HG03060 (cell line): ENCODE measurements around the gene KCNQ1.

ENCODE experiments used
- ATAC-seq: cut with Tn5 transposase; IDR thresholded peaks from one replicate; pipeline ENCODE4 v1.9.1; 2021; ENCODE audit warnings: low read depth, moderate number of reproducible peaks; ENCODE audit not compliant: unreplicated experiment

The KCNQ1 gene

DNA sequence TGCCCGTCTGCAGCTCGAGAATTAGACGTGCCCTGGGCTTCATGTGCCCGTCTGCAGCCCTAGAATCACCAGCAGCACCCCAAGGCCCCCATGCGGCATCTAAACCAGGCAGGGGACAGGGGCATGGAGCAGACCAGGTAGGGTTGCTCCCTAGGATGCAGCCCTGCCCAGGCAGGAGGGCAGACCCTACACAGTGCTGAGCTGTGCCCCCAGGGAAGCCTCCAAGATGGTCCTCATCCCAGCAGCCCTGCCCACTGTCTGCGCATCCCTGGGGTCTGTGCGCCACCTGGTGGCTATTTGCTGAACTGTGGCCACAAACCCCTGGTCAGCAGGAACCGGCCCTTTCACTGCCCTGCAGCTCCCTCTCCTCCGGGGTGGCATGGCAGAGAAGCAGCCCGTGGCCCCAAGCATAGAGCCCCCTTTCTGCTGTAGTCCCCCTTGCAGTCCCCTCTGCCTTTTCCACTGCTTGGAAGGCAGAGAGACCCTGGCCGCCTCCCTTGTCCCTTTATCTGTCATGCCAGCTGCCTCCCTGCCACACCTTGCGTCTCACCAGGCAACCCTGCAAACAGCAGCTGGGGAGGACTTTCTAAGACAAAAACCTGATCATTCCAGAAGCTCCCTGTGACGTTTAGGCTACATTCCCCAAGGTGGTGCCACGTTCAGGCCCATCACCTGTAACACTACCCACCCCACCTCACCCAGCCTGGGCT lies 86.6 kb downstream of the KCNQ1 start:
- no peak for ATAC-seq

DNA sequence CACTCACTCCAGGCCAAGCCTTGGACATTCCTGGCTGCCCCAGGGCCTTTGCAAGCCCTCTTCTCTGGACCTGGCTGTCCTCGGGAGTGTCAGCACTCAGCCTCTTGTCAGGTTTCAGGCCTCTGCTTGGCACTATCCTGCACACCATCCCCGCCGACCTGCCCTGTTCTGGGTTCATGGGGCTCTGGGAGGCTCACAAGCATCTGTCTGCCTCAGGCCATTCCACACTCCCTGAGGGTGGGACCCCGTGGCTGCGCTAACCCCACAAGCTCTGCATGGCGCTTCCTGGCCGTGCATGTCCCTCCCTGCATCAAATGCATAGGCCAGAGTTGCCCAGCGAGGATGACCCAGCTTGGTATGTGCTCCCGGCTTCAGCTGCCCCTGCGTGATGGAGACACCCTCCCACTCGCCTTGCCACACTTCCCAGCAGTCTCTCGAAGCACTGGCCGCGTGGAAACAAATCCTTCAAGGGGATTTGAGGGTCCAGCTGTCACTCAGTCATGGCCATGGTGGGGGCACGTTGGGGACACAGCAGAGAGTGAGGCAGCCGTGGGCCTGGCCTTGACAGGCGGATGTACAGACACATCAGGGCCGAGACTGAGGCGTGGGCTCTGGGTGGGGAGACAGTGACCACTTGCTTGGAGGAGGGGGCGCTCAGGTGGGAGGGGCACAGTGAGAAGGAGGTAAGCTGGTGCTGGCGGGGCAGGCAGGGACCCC lies 87.3 kb downstream of the KCNQ1 start:
- no peak for ATAC-seq

DNA sequence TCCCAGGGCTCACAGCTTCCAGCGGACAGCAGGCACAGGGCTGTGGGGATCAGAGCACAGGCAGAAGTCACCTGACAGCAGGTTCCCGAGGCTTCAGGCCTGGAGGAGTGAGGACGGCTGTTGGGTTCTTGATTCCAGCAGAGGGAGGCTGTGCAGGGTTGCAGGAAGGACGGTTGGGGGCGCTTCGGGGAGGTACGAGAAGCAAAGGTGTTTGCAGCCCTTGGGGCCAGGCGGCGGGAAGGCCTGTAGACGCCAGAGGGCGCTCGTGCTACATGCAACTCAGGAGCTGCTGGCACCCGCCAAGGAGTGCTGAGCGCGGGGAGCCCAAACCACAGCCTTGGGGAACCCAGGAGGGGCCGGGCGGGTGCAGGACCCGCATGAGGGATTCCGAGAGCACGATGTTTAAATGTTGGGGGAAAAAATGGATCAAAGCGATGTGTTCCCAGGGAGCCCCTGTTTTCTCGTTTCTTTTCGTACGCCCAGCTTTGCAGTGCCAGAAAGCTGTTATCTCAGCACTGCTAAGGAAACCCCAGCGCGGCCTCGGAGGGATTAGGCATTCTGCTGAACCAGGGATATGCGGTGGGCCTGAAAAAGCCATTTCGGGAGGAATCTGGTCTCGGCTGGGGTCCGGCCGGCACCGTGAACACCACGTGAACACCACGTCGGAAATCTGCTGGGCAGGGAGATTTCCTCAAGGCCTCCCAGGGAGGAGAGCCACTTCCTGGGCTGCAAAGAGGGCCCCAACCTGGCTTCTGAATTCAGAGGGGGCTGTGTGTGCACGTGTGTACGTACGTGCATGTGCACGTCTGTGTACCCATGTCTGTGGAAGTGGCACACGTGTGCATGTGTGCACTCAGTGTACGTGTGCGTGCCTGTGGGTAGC lies 88.1 kb downstream of the KCNQ1 start:
- ATAC-seq = no peak

DNA sequence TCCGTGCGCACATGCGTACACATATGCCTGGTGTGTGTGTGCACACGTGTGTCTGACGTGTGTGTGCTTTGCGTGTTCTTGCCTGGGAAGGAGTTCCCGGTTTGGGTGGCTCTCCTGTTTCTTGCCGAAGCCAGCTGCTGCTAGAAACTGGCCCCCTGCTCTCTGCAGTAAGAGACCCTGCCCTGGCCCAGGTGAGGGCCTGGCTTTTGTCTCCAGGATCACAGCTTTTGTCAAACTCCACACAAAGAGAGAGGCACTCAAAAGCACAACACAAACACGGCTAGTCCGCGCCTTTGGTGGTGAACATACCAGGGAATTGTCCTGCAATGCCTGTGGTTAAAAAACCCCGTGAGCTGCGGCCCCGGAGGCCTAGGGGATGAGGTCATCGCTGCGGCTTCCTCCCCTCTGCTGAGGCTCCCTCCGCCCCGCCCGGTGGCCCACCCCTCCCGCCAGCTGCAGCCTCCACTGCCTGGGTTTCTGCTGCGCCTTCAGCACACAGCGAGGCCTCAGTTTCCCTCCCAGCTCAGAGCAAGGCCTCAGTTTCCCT lies 88.9 kb downstream of the KCNQ1 start:
- ATAC-seq = no peak

DNA sequence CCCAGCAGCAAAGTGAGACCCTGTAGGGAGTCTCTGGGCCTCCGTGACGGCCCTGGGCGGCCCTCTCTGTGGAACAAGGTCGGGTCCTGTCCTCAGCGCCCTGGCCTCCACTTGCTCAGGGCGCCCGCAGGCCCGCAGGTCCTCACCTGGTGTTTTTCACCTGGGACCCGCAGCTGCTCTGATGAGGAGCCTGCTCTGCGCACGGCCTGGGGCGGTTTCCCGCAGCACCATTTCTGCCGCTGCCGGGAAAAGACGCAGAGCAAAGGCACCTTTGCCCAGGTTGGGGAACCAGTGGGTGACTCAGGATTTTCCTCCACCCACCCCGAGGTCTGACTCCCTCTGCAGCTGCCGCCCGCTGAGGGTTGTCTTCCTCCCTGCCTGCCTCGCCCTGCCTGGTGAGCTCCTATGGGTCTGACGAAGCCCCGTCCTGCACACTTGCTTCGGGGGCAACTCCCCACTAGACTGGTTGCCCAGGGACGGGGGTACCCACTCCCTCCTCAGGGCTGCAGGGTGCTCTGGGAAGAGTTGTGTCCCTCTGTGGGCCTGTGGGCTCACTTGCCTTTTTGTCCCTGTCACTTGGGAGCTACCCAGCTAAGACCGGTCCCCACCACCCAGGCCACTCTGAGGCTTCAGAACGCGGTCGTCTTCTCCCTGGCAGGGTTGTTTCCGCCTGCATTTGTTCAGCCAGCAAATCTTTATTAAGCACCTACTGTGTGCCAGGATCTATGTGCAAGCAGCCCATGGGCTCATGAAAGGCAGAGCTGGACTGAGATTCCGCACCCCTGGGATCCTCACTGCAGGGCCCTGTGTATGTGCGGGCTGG lies 89.5 kb downstream of the KCNQ1 start:
- ATAC-seq = no peak

DNA sequence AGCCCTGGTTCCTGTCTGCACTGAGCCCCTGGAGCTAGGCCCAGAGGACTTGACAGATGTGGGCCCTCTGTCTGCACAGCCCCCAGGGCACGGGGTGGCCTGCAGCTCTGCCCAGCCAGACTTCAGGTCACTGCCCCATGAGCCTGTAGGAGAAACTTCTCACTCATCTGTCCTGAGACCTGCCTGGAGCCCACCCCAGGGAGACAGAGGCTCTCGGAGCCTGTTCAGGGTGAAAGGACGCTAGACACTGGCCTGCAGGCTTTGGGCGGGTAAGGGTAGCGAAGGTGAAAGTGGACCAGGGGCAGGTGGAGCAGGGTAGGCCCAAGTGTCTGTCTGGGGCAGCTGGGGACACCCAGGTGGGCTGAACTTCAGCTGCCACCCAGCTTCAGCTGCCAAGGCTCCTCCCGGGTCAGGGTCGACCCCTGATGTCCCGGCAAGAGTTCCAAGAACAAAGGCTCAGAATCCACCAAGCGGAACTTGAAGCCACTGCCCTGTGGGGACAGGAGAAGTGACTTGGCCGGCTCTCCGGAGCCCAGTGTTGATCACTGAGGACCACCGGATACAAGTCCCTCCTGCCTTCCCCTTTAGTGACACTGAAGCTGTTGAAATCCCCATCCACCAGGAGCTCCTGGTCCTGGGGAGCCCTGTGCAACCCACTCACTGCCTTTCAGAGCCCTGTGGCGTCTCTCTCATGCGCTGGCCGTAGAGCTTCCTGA lies 90.3 kb downstream of the KCNQ1 start:
- ATAC-seq = no peak

DNA sequence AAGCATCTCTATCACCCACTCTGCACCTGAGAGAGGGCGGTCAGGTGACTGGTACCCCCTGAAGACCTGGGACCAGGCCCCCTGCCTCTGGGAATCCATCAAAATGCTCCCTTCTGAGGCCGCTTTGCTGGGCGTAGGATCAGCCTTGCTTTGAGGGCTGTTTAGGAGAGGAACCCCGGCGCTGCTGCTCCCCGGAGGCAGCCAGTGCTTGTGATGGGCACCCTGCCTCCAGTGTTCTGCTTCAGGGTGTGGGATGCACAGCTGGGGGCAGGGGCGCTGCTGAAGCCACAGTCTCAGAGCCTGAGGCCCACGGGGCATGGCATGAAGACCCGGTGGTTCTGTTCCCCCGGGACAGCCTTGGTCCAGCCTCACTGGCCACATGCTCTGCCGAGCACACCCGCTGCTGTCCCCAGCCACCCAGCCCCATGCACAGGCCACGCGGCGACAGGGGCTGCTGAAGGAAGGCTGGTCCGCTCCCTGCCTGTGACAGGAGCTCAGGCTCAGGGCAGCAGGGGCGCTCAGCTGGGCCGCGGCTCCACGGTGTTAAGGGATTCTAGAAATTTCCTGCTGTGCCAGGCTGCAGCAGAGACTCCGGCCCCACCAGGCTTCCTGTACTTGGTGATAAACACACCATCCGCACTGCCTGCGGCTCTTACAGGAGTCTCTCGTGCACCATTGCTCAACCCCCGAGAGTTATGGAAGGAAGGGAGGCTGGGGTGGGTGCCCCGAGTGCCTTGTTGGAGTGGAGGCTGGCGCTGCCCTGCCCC lies 91.0 kb downstream of the KCNQ1 start:
- ATAC-seq = no peak

DNA sequence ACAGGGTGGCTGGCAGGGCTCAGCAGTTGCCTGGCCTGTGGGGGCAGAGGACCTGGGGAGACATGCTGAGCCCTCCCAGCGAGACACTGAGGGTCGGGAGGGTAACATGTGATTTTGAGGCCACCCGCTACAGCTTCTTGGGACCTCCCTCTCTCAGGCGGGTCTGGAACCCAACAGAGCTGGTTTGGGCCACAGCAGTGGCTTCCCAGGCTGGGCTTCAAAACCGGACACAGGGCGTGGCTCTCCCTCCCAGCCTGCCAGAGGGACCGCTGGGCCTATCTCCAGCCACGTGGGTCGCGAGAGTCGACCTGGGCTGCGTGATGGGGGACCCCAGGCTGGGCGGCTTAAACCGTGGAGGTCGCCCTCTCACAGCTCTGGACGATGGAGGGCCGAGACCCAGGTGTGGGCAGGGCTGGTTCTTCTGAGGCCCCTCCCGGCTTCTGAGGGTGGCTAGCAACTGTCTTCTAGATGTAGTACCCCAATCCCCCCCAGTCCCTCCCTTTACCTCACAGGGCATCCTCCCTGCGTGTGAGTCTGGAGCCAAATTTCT lies 91.7 kb downstream of the KCNQ1 start:
- ATAC-seq = no peak

DNA sequence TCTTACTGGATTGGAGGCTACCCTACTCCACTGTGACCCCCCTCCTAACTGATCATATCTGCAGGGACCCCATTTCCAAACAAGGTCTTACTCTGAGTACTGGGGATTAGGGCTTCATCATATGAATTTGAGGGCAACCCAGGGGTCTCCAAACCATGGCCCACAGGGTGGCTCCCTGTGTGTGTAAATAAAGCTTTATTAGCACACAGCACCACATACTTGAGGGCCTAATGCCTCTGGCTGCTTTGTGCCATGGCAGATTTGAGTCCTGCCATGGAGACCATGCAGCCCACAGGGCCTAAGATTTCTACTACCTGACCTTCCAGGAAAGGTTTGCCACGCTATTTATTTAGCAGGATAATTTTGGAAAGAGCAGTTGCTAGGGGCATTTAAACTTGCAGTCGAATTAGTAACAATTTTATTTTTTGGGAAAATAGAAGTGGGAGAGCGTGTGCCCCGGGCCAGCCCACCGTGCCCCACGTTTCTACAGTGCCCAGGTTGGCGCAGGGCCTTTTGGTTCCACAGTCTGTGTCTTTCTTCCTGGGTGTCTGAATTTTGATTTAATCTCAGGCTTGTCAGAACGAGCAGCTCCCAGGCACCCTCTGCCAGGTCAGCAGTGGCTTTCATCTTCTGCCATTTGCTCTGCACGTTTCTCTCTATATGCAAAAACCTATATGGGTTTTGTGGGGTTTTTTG lies 92.3 kb downstream of the KCNQ1 start:
- no peak for ATAC-seq

DNA sequence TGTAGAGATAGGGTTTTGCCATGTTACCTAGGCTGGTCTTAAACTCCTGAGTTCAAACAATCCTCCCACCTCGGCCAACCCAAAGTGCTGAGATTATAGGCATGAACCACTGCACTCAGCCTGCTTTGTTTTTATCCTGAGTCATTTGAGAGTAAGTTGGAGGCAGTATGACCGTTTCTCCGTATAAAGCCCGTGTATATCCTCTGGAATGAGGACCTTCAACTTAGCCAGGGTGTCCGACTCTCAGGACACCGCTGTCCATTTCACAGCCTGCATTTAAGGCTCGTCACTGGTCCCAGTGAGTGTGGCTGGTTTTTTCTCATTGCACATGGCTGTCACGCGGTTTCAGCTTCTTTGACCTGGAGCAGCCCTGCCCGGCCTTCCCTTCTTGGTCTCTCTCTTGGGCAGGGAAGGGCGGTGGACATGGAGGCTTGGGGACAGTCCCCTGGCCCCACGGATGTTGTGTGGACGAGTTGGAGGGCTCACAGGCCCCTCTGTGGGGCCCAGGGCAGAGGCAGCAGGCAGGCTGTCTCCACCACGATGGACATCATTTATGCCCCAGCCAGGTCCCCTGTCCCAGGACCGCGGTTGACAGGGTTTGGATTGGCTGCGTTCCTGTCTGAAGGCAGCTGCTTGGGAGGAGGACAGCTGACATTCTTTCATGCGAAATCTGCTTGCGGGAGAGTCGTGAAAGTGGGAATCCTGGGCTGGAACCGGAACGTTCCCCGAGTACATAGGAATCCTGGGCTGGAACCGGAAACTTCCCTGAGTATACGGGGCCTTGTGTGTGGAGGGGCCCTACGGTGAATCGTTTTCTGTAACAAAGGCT lies 93.3 kb downstream of the KCNQ1 start:
- ATAC-seq = no peak

DNA sequence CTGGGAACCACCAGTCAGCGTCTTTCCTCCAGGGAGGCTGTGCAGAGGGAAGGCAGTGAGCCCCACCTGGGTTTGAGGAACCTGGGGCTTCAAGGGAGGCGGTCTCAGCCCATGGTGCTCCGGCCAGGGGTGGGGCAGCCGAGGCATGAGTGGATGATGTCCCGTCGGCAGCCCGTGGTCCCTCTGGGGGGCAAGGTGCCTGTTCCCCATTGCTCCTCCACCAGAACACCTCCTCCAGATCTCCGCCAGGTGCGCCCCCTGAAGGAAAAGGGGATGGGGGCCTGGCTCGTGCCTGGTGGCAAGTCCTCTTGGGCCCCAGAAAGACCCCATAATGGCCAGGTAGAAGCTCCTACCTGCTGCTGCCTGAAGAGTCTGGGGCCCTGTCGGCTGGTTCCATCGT lies 94.1 kb downstream of the KCNQ1 start:
- ATAC-seq = no peak

DNA sequence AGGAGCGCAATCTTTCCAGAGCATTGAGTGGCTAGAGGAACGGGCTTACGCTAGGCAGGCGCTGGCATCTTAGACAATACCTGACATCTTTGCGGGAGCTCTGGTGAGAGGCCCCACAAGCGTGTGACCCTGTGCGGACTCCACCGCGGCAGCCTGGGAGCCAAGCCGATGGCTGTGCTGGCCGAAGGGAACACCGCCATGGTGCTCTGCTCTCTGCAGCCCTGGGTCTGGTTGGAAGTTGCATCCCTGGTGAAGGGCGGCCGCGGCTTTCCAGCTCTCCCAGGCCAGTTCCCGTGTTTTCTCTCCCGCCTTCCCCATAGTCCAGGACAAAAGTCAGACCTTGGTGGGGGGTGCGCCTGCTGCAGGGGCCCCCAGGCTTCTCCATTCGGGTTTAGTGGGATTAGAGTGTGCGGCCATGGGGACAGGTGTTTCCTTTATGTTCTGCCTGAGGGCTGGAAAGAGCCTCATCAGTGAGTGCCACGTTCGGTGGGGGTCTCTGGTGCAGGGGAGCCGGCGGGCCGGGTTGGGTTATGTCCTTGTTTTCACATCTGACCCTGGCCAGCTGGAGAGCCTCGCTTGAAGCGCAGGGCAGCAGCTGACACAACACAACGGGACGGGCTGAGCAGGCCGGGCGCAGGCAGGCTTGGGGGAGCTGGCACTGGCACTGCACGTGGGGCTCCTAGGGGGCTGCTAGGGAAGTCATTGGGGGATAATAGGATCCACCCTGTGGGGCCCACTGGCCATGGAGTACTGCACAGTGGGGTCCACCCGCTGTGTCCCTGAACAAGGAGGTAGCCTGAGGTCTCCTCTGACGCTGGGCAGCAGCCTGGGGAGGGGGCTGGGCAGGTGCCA lies 94.8 kb downstream of the KCNQ1 start:
- no peak for ATAC-seq

DNA sequence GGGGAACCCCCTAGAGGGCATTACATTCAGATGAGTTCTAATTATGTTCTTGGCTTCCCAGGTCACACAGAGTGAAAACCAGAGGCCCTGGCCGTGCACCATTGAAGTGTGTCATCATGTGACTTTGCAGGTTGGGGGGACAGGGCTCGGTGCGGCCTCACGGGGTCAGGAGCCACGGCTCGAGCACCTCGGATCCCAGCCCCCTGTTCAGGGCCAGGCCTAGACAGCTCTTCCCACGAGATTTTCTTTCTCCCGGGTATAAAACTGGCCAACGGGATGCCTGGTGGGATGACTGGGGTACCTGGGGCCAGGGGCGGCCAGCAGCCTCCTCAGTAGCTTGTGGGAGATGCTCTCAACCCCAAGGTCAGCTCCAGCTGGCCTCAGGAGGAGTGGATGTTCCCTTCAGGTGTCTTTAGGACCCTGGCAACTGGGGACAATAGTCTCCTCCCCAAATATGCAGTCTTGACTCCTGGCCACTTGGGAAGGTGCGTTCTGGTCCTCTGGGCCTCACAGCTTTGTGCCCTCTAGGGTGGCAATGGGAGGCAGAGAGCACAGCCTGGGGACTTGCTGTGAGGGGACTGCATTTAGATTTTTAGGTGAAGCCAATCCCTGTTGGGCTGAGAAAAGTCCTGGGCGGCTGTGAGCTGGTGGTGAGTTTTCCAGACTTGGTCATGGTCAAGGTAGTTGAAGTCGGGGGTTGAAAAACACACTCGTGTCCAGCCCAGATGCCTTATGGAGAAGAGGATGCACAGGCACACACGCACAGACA lies 95.6 kb downstream of the KCNQ1 start:
- no peak for ATAC-seq

DNA sequence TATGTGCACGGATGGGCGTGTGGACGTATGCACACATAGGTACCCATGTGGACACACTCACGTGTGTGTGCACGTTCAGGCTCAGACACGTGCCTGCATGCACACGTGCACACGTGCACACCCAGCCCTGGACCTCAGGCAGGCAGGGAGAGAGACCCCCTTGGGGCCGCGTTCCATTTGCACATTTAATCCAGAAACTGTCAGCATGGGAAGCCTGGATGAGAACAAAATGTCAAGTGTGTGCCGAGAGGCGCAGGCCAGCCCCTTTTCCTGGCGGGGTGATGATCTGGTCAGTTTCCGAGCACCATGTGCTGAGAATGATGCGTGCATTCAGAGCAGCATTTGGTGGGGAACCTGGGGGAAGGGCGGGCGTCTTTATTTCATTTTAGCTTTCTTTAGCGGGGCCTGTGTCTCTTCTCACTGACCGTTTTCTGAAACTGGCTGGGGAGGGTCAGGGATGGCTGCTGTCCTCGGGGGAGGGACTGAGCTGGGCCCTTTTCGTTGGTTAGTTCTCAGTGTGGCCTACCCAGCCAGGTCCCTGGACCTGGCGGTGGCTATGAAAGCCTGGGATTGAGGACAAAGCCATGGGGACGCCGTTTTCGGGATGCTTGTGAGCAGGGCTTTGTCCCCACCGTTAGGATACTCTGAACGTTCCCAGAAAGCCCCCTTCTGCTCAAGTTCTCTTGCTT lies 96.3 kb downstream of the KCNQ1 start:
- no peak for ATAC-seq

DNA sequence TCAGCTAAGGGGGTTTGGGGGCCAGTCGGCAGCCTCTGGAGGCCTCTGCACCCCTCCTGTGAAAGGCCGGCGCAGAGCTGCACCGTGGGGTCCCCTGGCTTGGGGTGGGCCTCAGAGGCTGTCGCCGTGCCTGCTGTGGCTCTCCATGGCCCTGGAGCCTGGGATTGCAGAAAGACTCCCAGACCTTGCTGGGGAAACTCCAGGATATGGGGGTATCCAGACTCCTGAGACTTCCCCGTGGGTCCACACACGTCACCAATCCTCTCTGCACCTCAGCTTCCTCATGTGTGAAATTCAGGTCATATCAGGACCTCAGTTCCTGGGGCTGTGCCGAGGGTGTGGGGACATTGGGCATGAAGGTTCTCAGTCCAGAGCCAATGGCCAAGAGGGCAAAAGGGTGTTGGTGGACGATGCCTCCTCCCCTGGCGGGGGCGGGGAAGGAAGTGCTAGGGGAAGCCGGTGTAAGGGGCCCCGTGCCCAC lies 97.1 kb downstream of the KCNQ1 start:
- no peak for ATAC-seq
